Measurements from ENCODE around the gene POLL.

The POLL gene

DNA sequence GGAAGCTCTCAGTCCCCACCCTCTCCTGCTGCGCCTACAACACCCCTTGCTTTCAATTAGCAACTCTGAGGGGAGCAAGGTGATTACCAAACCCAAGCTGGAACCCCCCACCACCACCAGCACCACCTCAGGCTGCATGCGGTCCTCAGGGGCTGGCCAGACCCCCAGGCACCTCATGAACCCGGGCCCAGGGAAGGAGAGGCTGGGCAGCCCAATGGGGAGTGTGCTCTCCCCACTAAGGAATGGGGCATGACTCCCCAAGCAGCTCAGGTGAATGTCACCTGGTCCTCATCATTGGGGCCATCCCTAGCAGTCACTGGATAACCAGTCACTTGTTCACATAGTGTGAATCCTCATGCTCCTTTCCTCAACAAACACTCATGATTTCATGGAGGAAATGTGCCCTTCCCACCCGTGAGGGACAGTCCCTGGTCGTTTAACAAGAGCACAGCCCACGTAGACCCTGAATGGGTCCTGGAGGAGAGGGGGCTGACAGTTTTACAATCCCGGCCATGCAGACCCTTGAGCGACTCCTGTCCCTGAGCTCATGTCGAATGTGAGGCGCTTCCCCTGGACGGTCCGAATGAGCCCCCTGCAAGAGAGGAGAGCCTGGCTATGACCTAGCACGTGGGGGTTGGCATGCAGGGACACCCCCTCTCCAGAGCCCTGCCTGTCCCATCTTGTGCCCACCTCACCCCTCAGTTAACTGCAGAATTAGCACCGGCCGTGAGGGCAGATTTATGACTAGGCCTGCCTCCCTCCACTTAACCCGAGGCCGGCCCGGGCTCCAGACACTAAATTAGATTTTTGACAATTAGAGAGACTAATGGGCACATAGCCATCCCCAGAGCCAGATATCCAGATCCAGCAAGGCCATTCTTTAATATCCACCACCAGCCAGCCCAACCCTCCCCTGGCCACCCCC lies 29.1 kb downstream of the POLL start:
- Histone ChIP-seq H3K4me3 (ENCODE audit: low read depth, low read length) (no peak overlapping the region), H2AFZ (ENCODE audit: insufficient read depth, low read length, poor library complexity) (no peak overlapping the region), H4K8ac (ENCODE audit: low read depth, low read length) (no peak overlapping the region), H3K23ac (ENCODE audit: low read length) (no peak overlapping the region), H3K79me2 (ENCODE audit: control insufficient read depth, insufficient read depth, low read length, poor library complexity) (no peaks in the 10 kb centered on the region), H3K9ac (ENCODE audit: low read length) (no peak overlapping the region), H3K27ac (ENCODE audit: low read depth, low read length) (no peak overlapping the region), H3K4ac (ENCODE audit: low read depth, low read length) (no peak overlapping the region), H3K4me2 (ENCODE audit: low read length) (no peak overlapping the region), H2BK12ac (ENCODE audit: low read length) (no peak overlapping the region), H4K12ac (ENCODE audit: low read depth, low read length) (no peak overlapping the region), H3K79me1 (ENCODE audit: low read length) (no peaks in the 10 kb centered on the region), H4K91ac (ENCODE audit: low read depth, low read length) (no peak overlapping the region), H3K18ac (ENCODE audit: low read length) (no peak overlapping the region), H3K36me3 (ENCODE audit: control insufficient read depth in 1 of 2, insufficient read depth in 2 of 2, low read length in 2 of 2) (no peaks in the 10 kb centered on the region), H3K27me3 (ENCODE audit: insufficient read depth, low read length) (no peaks in the 10 kb centered on the region), H3K4me1 (ENCODE audit: control insufficient read depth in 1 of 2, insufficient read depth in 2 of 2, low read length in 2 of 2) (peaks cover 3 to 4% of the 10 kb centered on the region in 2 experiments), H3K9me3 (ENCODE audit: insufficient read depth, low read depth, low read length) (peaks cover 3% of the 10 kb centered on the region), H2BK120ac (ENCODE audit: insufficient read depth, low read length, poor library complexity) (no peak overlapping the region), H3K14ac (ENCODE audit: low read length) (no peak overlapping the region), H2BK5ac (ENCODE audit: low read depth, low read length, poor library complexity) (no peak overlapping the region), H2AK5ac (ENCODE audit: low read length) (no peak overlapping the region)
- no peak for DNase-seq
- WGBS (ENCODE audit: extremely low coverage, insufficient coverage, insufficient read length): no CpG with 5 or more reads among the region's 18 CpGs

- no peak overlapping the region for H2AFZ ChIP-seq (ENCODE audit: insufficient read depth, low read length, poor library complexity)
- no CpG with 5 or more reads among the region's 2 CpGs for WGBS (ENCODE audit: extremely low coverage, insufficient coverage, insufficient read length)
- no peak overlapping the region for H3K23ac ChIP-seq (ENCODE audit: low read length)
- H3K4me2 ChIP-seq (ENCODE audit: low read length): no peak overlapping the region
- H2BK120ac ChIP-seq (ENCODE audit: insufficient read depth, low read length, poor library complexity): no peak overlapping the region
- no peaks in the 10 kb centered on the region for H3K79me2 ChIP-seq (ENCODE audit: control insufficient read depth, insufficient read depth, low read length, poor library complexity)
- H3K36me3 ChIP-seq (ENCODE audit: control insufficient read depth in 1 of 2, insufficient read depth in 2 of 2, low read length in 2 of 2): no peaks in the 10 kb centered on the region
- no peak overlapping the region for H2BK5ac ChIP-seq (ENCODE audit: low read depth, low read length, poor library complexity)
- H2BK12ac ChIP-seq (ENCODE audit: low read length): no peak overlapping the region
- H3K18ac ChIP-seq (ENCODE audit: low read length): no peak overlapping the region
- no peak overlapping the region for H3K4me3 ChIP-seq (ENCODE audit: low read depth, low read length)
- no peaks in the 10 kb centered on the region for H3K79me1 ChIP-seq (ENCODE audit: low read length)
- H3K27me3 ChIP-seq (ENCODE audit: insufficient read depth, low read length): no peaks in the 10 kb centered on the region
- no peak overlapping the region for H4K8ac ChIP-seq (ENCODE audit: low read depth, low read length)
- H3K14ac ChIP-seq (ENCODE audit: low read length): no peak overlapping the region
- H4K12ac ChIP-seq (ENCODE audit: low read depth, low read length): no peak overlapping the region
- peaks cover 3% of the 10 kb centered on the region for H3K9me3 ChIP-seq (ENCODE audit: insufficient read depth, low read depth, low read length)
- no peak overlapping the region for H2AK5ac ChIP-seq (ENCODE audit: low read length)
- H4K91ac ChIP-seq (ENCODE audit: low read depth, low read length): no peak overlapping the region
- H3K4me1 ChIP-seq (ENCODE audit: control insufficient read depth in 1 of 2, insufficient read depth in 2 of 2, low read length in 2 of 2): peaks cover 3 to 4% of the 10 kb centered on the region in 2 experiments
- H3K27ac ChIP-seq (ENCODE audit: low read depth, low read length): no peak overlapping the region
- no peak overlapping the region for H3K9ac ChIP-seq (ENCODE audit: low read length)
- no peak for DNase-seq
- no peak overlapping the region for H3K4ac ChIP-seq (ENCODE audit: low read depth, low read length)
Observed at GRCh38 chr10:101558204-101558603, 29.9 kb downstream of the POLL start.

- Histone ChIP-seq H4K12ac (ENCODE audit: low read depth, low read length) (no peak overlapping the region), H3K18ac (ENCODE audit: low read length) (no peak overlapping the region)
Observed at GRCh38 chr10:101557541-101557940, 30.5 kb downstream of the POLL start.

GRCh38 chr10:101552442-101552841 lies 35.6 kb downstream of the POLL start:
- Histone ChIP-seq H2AK5ac (ENCODE audit: low read length) (no peak overlapping the region), H3K14ac (ENCODE audit: low read length) (no peak overlapping the region), H2AFZ (ENCODE audit: insufficient read depth, low read length, poor library complexity) (no peak overlapping the region), H4K91ac (ENCODE audit: low read depth, low read length) (no peak overlapping the region), H3K4me2 (ENCODE audit: low read length) (no peak overlapping the region), H3K9ac (ENCODE audit: low read length) (no peak overlapping the region), H3K79me1 (ENCODE audit: low read length) (no peaks in the 10 kb centered on the region), H3K36me3 (ENCODE audit: control insufficient read depth in 1 of 2, insufficient read depth in 2 of 2, low read length in 2 of 2) (peaks cover 2 to 4% of the 10 kb centered on the region in 2 experiments), H3K9me3 (ENCODE audit: insufficient read depth, low read depth, low read length) (no peaks in the 10 kb centered on the region), H3K4ac (ENCODE audit: low read depth, low read length) (no peak overlapping the region), H2BK5ac (ENCODE audit: low read depth, low read length, poor library complexity) (no peak overlapping the region), H3K79me2 (ENCODE audit: control insufficient read depth, insufficient read depth, low read length, poor library complexity) (no peaks in the 10 kb centered on the region), H2BK12ac (ENCODE audit: low read length) (no peak overlapping the region), H3K18ac (ENCODE audit: low read length) (no peak overlapping the region), H4K12ac (ENCODE audit: low read depth, low read length) (no peak overlapping the region), H3K27ac (ENCODE audit: low read depth, low read length) (no peak overlapping the region), H3K27me3 (ENCODE audit: insufficient read depth, low read length) (no peaks in the 10 kb centered on the region), H3K23ac (ENCODE audit: low read length) (no peak overlapping the region), H4K8ac (ENCODE audit: low read depth, low read length) (no peak overlapping the region), H2BK120ac (ENCODE audit: insufficient read depth, low read length, poor library complexity) (no peak overlapping the region), H3K4me3 (ENCODE audit: low read depth, low read length) (no peak overlapping the region), H3K4me1 (ENCODE audit: control insufficient read depth in 1 of 2, insufficient read depth in 2 of 2, low read length in 2 of 2) (no peaks in the 10 kb centered on the region)
- no CpG with 5 or more reads among the region's 3 CpGs for WGBS (ENCODE audit: extremely low coverage, insufficient coverage, insufficient read length)
- no peak for DNase-seq

More at GRCh38 chr10:101557541-101557940, 30.5 kb downstream of the POLL start:
- no peak overlapping the region for H3K23ac ChIP-seq (ENCODE audit: low read length)
- H3K4me3 ChIP-seq (ENCODE audit: low read depth, low read length): no peak overlapping the region
- no peak overlapping the region for H2AK5ac ChIP-seq (ENCODE audit: low read length)
- H3K36me3 ChIP-seq (ENCODE audit: control insufficient read depth in 1 of 2, insufficient read depth in 2 of 2, low read length in 2 of 2): no peaks in the 10 kb centered on the region
- no peak overlapping the region for H4K8ac ChIP-seq (ENCODE audit: low read depth, low read length)
- no peak overlapping the region for H2AFZ ChIP-seq (ENCODE audit: insufficient read depth, low read length, poor library complexity)
- H3K14ac ChIP-seq (ENCODE audit: low read length): no peak overlapping the region
- H4K91ac ChIP-seq (ENCODE audit: low read depth, low read length): no peak overlapping the region
- H3K4me2 ChIP-seq (ENCODE audit: low read length): no peak overlapping the region
- H3K79me2 ChIP-seq (ENCODE audit: control insufficient read depth, insufficient read depth, low read length, poor library complexity): no peaks in the 10 kb centered on the region
- peaks cover 3 to 4% of the 10 kb centered on the region in 2 experiments for H3K4me1 ChIP-seq (ENCODE audit: control insufficient read depth in 1 of 2, insufficient read depth in 2 of 2, low read length in 2 of 2)
- WGBS (ENCODE audit: extremely low coverage, insufficient coverage, insufficient read length): no CpG with 5 or more reads among the region's 2 CpGs
- peaks cover 3% of the 10 kb centered on the region for H3K9me3 ChIP-seq (ENCODE audit: insufficient read depth, low read depth, low read length)
- no peaks in the 10 kb centered on the region for H3K27me3 ChIP-seq (ENCODE audit: insufficient read depth, low read length)
- no peak overlapping the region for H3K9ac ChIP-seq (ENCODE audit: low read length)
- H3K27ac ChIP-seq (ENCODE audit: low read depth, low read length): no peak overlapping the region
- DNase-seq: no peak
- H3K79me1 ChIP-seq (ENCODE audit: low read length): no peaks in the 10 kb centered on the region
- H2BK120ac ChIP-seq (ENCODE audit: insufficient read depth, low read length, poor library complexity): no peak overlapping the region
- H2BK12ac ChIP-seq (ENCODE audit: low read length): no peak overlapping the region
- H2BK5ac ChIP-seq (ENCODE audit: low read depth, low read length, poor library complexity): no peak overlapping the region
- H3K4ac ChIP-seq (ENCODE audit: low read depth, low read length): no peak overlapping the region
